Lung (tissue), 12 donors: ENCODE data around the gene NR5A2. TPM values are rescaled to one million over a fixed set of nuclear protein-coding genes. Genes with fewer than 3 reads are reported as not detected.

Experiments
- ATAC-seq: fragments of 200-7000 bp; cut with Tn5 transposase; one replicate; pipeline ENCODE4 v1.9.1; 2020; ENCODE audit warnings: moderate number of reproducible peaks; ENCODE audit not compliant: insufficient read depth, low FRiP score
- DNase-seq, 3 donors: peaks; one replicate each; pipeline ENCODE4 v3.0.0-alpha.2; 2013 to 2017
- H3K27ac ChIP-seq, 2 donors: one replicate each; pipeline ENCODE4 v1.5.1; 2013; ENCODE audit warnings: mild to moderate bottlenecking in 2 of 2, moderate library complexity in 2 of 2, control low read depth in 1 of 2, inconsistent platforms in 1 of 2, low read depth in 1 of 2, low read length in 1 of 2
- H3K27me3 ChIP-seq, 3 donors: one replicate each; pipeline ENCODE4 v1.5.1; 2013; ENCODE audit warnings: low read length in 2 of 3; ENCODE audit not compliant: control insufficient read depth in 3 of 3, insufficient read depth in 3 of 3
- H3K36me3 ChIP-seq, 4 donors: one replicate each; pipeline ENCODE4 v1.5.1; 2013; ENCODE audit warnings: low read length in 4 of 4, mild to moderate bottlenecking in 1 of 4, moderate library complexity in 1 of 4; ENCODE audit not compliant: control insufficient read depth in 4 of 4, insufficient read depth in 4 of 4
- H3K4me1 ChIP-seq, 5 donors: one replicate each; pipeline ENCODE4 v1.5.1; 2013; ENCODE audit warnings: low read length in 5 of 5, mild to moderate bottlenecking in 2 of 5, moderate library complexity in 1 of 5; ENCODE audit not compliant: control insufficient read depth in 5 of 5, insufficient read depth in 5 of 5
- H3K4me3 ChIP-seq: one replicate; pipeline ENCODE4 v1.5.1; 2013; ENCODE audit warnings: mild to moderate bottlenecking, control low read depth, moderate library complexity
- H3K9ac ChIP-seq, 2 donors: one replicate each; pipeline ENCODE4 v1.5.1; 2013; ENCODE audit warnings: low read length in 2 of 2, control low read depth in 1 of 2; ENCODE audit not compliant: insufficient read depth in 1 of 2
- H3K9me3 ChIP-seq, 4 donors: one replicate each; pipeline ENCODE4 v1.5.1; 2013; ENCODE audit warnings: low read length in 3 of 4, mild to moderate bottlenecking in 1 of 4, moderate library complexity in 1 of 4; ENCODE audit not compliant: control insufficient read depth in 4 of 4, insufficient read depth in 3 of 4
- CTCF ChIP-seq: IDR thresholded peaks from 2 replicates; pipeline ENCODE4 v1.5.1; 2012; ENCODE audit warnings: mild to moderate bottlenecking; ENCODE audit errors: control extremely low read depth, extremely low read depth
- WGBS, 2 donors: extraction: QIAGEN DNeasy Blood & Tissue Kit; methylation state at CpG; one replicate each; pipeline ENCODE4 v1.1.7; 2013; 5-methylcytosine and 5-hydroxymethylcytosine counted together
- polyA plus RNA-seq, 2 donors: library from polyadenylated mRNA; stranded (reverse); fragments of 200-250 nt; gene quantifications; one replicate each; pipeline ENCODE4 v1.2.1, GENCODE V29; 2013
- total RNA-seq, 2 donors: library from RNA; depleted of rRNA in 1 of 2; stranded (reverse); fragments of >200 nt in 1 of 2; gene quantifications; one replicate each; pipeline ENCODE4 v1.2.1, GENCODE V29; 2014 to 2021
- donor health status: control.
- donor health status: control.
- donor health status: Bipolar disorder and iron deficiency.
- donor health status: healthy.
- donor health status: DM: yes; HTN: yes; CAD: no.

Gene NR5A2
- total and polyA plus RNA-seq, 4 donors, result 1.2 to 8.5 (median 2.6) TPM

DNA sequence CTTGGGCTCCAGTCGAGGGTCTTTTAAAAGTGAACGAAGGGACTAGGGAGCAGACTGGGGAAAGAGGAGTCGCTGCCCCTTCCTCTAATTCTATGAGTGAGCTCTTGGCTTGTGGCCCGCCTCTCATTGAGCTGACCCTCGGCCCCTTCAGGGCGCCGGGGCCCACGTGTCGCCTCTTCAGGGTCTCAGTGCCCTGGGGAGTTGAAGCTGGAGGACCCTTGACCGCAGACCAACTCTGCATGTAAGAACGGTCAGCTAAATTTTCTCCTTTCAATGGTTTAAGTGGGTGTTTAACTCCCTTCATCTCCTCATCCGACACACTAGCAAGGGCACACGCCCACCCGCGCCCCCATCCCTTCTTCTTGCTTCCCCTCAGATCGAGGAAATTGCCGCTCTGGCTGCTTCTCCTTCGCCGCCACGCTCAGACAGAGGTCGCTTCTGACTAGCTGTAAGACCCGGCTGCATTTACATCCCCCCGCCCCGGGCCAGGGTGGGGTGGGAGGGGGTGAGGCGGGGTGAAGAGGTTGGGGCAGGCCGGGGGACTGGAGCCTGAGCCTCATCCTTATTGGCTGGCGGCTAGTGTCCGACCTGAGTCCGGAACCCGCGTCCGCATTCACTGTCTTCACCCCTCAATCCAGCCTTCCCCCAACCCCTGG is 10.9 kb downstream of the NR5A2 start:
- no peak overlapping the region for H3K27ac ChIP-seq
- peaks cover 0 to 6% (median 0%) of the 10 kb centered on the region in 4 donors for H3K9me3 ChIP-seq
- peaks cover 0 to 98% (median 90%) of the 10 kb centered on the region in 3 donors for H3K27me3 ChIP-seq
- no peak overlapping the region for H3K9ac ChIP-seq
- H3K4me1 ChIP-seq, result peaks cover 0 to 32% (median 8%) of the 10 kb centered on the region in 5 donors
- peak; percentile 37 to 40 (median 39) for DNase-seq
- no peak overlapping the region for H3K4me3 ChIP-seq
- H3K36me3 ChIP-seq, result no peaks in the 10 kb centered on the region
- ATAC-seq, result no peak
- TF ChIP-seq CTCF, result no peak
- 14 to 25% methylated on average over 27 to 32 of the region's 32 CpGs for WGBS, 2 donors

GRCh38 chr1:200038981-200039848 is 11.7 kb downstream of the NR5A2 start:
- Histone ChIP-seq H3K9me3 (peaks cover 0 to 6% (median 0%) of the 10 kb centered on the region in 4 donors), H3K4me1 (peaks cover 0 to 32% (median 8%) of the 10 kb centered on the region in 5 donors), H3K27ac (peak overlapping the region in 1 of 2 donors; percentile 61), H3K27me3 (peaks cover 0 to 98% (median 90%) of the 10 kb centered on the region in 3 donors), H3K4me3 (peak overlapping the region; percentile 55), H3K36me3 (no peaks in the 10 kb centered on the region), H3K9ac (no peak overlapping the region)
- peak; percentile 56 for ATAC-seq
- peak; percentile 37 to 50 (median 37) for DNase-seq
- WGBS, 2 donors, result 1% methylated on average over 70 to 79 of the region's 79 CpGs
- no peak for TF ChIP-seq CTCF

GRCh38 chr1:200039849-200040474 is 12.5 kb downstream of the NR5A2 start:
- peak overlapping the region in 1 of 2 donors; percentile 74 for H3K27ac ChIP-seq
- H3K36me3 ChIP-seq, result no peaks in the 10 kb centered on the region
- peaks cover under 1 to 95% (median 91%) of the 10 kb centered on the region in 3 donors for H3K27me3 ChIP-seq
- DNase-seq (peak; percentile 6 to 39 (median 24)), ATAC-seq (no peak)
- peaks cover 0 to 6% (median 0%) of the 10 kb centered on the region in 4 donors for H3K9me3 ChIP-seq
- H3K4me3 ChIP-seq, result peak overlapping the region; percentile 55
- WGBS, 2 donors, result 2 to 3% methylated on average over 26 of the region's 26 CpGs
- H3K9ac ChIP-seq, result peak overlapping the region in 1 of 2 donors; percentile 12
- no peak for TF ChIP-seq CTCF
- peaks cover 0 to 30% (median 8%) of the 10 kb centered on the region in 5 donors for H3K4me1 ChIP-seq
